NCI-H1048 (cell line): ENCODE data around the gene SYNGR3.

Source experiments
- DNase-seq: peaks from one replicate; lab custom pipeline; 2025; lab: John Stamatoyannopoulos, UW

The SYNGR3 gene

GRCh38 chr16:1992704-1993317 lies 3.0 kb downstream of the SYNGR3 start:
- DNase-seq: no peak

GRCh38 chr16:1993731-1994131 lies 4.0 kb downstream of the SYNGR3 start:
- no peak for DNase-seq

DNA sequence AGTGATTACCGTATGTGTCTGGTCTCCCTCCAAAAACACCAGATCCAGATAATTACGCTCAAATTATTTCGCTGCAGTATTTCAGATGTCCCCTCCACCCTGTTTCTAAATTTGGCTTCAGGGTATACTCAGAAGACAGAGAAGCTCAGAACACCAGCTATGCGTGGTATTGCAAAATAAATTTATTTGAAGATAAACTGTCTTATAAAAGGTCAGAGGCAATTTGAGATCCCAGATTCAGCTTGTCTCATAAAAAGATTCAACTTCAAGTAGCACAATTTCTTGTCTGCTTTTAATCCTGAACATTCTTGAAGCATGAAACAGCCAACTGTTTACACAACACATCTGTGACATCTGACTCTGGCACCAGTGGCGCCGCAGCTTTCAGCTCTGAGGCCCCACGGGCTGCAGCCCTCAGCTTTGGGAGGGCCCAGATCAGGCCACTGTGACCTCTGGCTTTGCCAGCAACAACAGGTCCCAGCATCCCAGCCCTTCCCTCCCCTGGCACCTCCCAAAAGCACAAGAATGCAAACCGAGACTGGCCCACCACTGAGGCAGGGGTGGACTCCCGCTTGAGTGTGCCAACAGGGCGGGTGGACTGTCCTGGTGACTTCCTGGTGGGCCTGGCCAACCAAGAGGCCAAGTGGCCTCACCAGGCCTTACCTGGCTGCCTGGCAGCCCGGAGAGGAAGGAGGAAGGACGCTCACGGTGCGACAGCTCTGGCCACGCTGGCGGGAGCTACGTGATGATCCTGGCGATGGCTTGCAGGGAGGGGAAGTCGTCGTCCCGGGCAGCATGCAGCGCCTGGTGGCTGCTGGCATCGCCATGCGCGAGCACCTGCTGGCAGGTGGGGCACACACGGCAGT lies 8.0 kb downstream of the SYNGR3 start:
- no peak for DNase-seq

DNA sequence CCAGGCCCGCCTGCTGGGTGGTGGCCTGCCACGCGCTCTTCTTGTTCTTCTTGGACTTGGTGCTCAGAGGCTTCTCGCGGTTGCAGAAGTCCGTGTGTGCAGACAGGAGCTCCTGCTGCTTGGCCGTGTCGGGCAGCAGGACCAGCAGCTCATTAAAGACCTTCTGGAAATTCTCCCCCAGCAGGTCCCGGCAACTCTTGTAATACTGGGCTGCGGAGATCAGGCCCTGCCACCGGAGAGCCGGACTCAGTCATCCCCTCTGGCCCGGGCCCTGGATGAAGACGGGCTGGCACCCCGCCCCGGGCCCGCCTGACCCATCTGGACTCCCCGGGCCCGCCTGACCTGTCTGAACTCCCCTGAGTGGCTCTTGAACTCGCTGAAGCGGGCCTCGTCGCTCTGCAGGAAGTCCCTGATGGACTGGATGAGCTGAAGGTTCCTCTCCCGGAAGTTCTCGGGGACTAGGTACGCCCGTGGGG lies 8.6 kb downstream of the SYNGR3 start:
- no peak for DNase-seq

GRCh38 chr16:1998852-1999801 lies 9.4 kb downstream of the SYNGR3 start:
- DNase-seq: no peak

GRCh38 chr16:1999866-2000514 lies 10.2 kb downstream of the SYNGR3 start:
- no peak for DNase-seq

GRCh38 chr16:2001035-2001434 lies 11.3 kb downstream of the SYNGR3 start:
- DNase-seq: no peak

GRCh38 chr16:2001456-2002355 lies 11.9 kb downstream of the SYNGR3 start:
- no peak for DNase-seq

GRCh38 chr16:2002406-2003230 lies 12.8 kb downstream of the SYNGR3 start:
- DNase-seq: no peak

DNA sequence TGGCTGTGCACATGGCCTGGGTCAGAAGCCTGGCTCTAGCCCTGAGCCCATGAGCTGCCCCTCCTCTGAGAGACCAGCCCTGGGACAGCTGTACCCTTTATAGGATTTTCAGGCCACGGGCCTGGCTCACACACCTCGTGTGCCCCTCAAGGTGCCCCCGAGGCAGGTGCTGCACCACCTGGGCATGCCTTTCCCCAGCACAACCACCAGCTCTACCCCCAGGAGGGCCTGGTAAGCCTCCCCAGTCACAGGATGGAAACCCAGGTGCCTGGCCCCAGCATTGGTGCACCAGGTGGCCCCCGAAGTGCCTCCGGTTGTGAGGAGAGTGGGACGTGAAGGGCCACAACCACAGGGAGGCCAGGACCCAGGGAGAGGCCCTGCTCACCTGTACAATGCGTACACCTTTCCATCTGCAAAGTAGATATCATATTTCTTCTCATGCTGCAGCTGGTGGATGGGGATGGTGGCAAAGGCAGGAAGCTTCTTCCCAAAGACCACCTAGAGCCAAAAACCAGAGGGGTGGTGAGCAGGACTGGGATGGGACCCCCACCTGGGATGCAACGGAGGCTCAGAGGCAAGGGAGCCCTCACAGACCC lies 13.6 kb downstream of the SYNGR3 start:
- no peak for DNase-seq

DNA sequence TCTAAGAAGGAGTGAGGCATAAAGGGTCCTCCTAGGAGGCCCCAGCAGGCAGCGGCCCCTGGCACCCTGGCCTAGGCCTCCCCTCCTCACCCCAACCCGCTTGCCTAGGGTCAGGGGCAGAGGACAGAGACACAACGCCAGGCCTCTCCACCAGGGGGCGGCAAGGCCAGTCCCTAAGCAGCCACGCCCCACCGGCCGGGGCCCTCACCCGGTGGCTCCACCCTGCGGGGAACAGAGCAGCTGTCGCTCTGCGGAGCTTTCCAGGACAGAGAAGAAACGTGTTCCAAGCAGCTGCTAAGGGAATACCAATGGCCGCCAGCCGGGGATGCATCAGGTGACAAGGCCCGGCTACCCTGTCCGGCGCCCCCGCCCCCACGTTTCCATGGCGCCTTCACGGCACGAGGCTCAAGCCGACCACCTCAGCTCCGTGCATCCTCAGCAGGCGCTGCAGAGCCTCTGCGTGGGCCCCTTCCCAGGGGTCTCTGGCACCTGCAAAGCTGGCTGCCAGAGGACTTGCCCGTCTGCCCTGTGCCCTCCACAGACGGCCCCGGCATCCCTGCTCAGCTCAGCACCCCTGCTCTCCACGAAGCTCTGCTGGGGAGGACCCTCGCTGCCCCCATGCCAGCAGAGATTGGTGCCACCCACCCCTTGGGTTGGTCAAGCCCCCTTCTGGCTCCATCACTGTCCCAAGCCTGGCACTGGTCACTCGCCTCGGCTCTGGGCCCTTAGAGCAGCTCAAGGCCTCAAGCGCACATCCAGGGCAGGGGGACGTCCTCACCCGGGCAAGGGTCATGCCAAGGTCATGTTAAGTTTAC lies 14.3 kb downstream of the SYNGR3 start:
- DNase-seq: peak; percentile 28

GRCh38 chr16:2004795-2005517 lies 15.2 kb downstream of the SYNGR3 start:
- no peak for DNase-seq

GRCh38 chr16:2005646-2006045 lies 15.9 kb downstream of the SYNGR3 start:
- DNase-seq: no peak

DNA sequence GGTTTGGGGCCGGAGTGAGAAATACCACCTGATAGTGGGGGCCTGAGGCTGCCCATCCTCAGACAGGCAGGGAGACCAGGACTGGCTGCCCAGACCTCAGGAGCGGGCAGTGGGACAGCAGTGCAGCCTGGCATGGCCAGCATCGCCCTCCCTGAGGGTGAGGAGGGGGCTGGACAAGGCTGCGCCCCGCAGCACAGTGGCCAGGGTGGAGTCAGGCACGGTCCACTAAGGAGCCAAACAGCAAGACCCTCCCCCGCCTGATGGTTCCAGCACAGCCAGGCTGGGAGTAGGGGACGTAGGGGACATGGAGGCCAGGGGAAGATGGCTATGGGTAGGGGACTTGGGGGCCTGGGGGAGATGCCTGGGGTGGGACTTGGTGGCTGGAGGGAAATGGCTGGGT lies 16.5 kb downstream of the SYNGR3 start:
- DNase-seq: no peak

- no peak for DNase-seq
Measured at GRCh38 chr16:2007081-2007836, 17.5 kb downstream of the SYNGR3 start.

DNA sequence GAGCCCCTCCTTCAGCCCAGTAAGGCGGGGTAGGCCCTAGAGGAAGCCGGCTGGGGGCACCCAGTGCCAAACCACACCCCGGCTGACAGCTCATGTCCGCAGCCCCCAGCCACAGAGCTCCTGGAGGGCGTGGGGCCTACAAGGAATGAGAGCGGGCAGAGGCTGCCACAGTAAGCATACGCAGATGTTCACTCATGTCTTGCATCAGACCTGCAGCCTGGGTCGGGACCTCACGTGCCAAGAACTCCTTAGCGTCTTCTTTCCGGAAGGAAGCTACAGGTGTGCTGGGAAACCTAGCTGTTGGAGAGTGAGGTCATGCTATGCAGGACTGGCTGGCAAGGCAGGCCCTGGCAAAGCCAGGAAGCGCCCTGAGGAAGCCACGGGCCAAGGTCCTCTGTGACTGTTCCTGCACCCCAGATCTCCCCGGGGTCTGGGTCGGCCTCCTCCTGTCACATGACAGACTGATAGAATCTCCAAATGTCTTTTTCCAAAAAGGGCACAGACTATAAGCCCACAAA lies 18.3 kb downstream of the SYNGR3 start:
- DNase-seq: no peak

- DNase-seq: no peak
Measured at GRCh38 chr16:2008631-2009163, 18.9 kb downstream of the SYNGR3 start.
